Ovary (tissue), 3 donors: ENCODE data around the gene ATP2B2.

Experiments used
- CTCF ChIP-seq, 3 donors: fragments of 450-650 bp in 2 of 3; fragments of 200-600 bp in 1 of 3; IDR thresholded peaks; one replicate each; pipeline versions ENCODE4 v1.5.1 to v1.8.0; 2016 to 2022; ENCODE audit warnings: antibody characterized with exemption in 3 of 3, mild to moderate bottlenecking in 1 of 3
- POLR2A ChIP-seq: fragments of 450-650 bp; IDR thresholded peaks from one replicate; pipeline ENCODE4 v1.6.1; 2017; ENCODE audit warnings: antibody characterized with exemption, mild to moderate bottlenecking, moderate library complexity
- donor health status: DM: no; HTN: no; CAD: no.

GRCh38 chr3:10502185-10502880, 3.1 kb downstream of the ATP2B2 start:
- no peak for TF ChIP-seq POLR2A
- no peak for TF ChIP-seq CTCF (IDR thresholded peaks at IDR 0.05)
